ENCODE measurements around the gene SEMA3G. TPM values are rescaled to one million over a fixed set of nuclear protein-coding genes. Genes with fewer than 3 reads are reported as not detected.
A peak's percentile ranks its signal among the peaks of the same experiment; 100 is the strongest.

SEMA3G gene
- total and polyA plus RNA-seq, 2 experiments from 2014 or later = 0.47 to 2.5 TPM

DNA sequence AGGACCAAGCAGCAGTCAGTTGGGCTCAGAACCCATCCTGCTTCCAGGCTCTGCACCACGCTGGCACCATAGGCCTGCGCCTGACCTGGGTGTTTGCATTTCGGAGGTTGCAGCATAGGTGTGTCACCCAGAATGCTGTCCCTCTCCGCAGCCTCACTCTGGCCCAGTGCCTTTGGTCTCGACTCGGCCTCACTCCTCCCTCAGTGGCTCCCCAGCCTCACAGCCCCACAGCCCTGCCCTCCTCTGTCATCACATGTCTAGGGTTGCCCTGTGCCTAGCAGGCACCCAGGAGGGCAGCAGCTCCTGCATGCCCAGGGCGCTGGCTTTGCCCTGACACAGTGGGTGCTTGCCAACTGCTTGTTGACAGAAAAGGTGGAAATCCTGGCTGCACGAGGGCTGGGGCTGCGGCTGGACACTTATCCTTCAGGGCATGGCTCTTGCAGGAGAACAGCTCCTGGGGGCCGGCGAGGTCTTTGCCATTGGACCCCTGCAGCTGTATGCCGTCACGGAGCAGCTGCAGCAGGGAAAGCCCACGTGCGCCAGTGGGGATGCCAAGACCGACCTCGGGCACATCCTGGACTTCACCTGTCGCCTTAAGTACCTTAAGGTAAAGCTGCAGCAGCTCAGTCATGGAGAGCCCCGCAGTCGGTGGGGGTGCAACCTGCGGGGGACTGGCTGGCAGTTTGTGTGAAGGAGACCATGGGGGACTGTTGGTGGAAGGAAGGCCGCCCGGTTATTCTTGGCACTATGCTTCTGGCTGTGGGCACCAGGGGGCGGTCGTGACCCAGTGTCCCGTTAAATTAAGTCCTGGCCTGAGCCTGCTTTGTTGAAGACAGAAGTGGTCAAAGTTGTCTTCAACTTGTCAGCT is 26.7 kb upstream of the SEMA3G start:
- H4K20me1 ChIP-seq (replicated peaks; ENCODE audit: insufficient read depth) = peaks cover 7% of the 10 kb centered on the region
- no peaks in the 10 kb centered on the region for H3K27me3 ChIP-seq (ENCODE audit: insufficient read depth)
- H3K27ac ChIP-seq (ENCODE audit: low read depth) = no peak overlapping the region
- no peak overlapping the region for H2AFZ ChIP-seq
- Mint-ChIP-seq H3K4me3 (no peak overlapping the region), H3K36me3 (ENCODE audit: low read depth) (peaks cover 51% of the 10 kb centered on the region), H3K27ac (no peak overlapping the region), H3K4me1 (no peaks in the 10 kb centered on the region; the same call in 2 of the 3 replicates), H3K9me3 (no peaks in the 10 kb centered on the region), H3K27me3 (ENCODE audit: insufficient read depth, low read depth, poor library complexity) (peaks cover 4% of the 10 kb centered on the region)
- peak; percentile 78 for DNase-seq (ENCODE audit: low spot score)
- ATAC-seq = peak; percentile 89
- no peaks in the 10 kb centered on the region for H3K9me2 ChIP-seq (ENCODE audit: insufficient read depth)
- H3K4me2 ChIP-seq = no peak overlapping the region
- TF ChIP-seq ZNF331 (CRISPR knock-in tag; IDR thresholded peaks at IDR 0.05; ENCODE audit: low read depth) = no peak
- TF ChIP-seq POLR2AphosphoS5 (IDR thresholded peaks at IDR 0.05; ENCODE audit: low read depth) = no peak
- TF ChIP-seq, protein P1, sequence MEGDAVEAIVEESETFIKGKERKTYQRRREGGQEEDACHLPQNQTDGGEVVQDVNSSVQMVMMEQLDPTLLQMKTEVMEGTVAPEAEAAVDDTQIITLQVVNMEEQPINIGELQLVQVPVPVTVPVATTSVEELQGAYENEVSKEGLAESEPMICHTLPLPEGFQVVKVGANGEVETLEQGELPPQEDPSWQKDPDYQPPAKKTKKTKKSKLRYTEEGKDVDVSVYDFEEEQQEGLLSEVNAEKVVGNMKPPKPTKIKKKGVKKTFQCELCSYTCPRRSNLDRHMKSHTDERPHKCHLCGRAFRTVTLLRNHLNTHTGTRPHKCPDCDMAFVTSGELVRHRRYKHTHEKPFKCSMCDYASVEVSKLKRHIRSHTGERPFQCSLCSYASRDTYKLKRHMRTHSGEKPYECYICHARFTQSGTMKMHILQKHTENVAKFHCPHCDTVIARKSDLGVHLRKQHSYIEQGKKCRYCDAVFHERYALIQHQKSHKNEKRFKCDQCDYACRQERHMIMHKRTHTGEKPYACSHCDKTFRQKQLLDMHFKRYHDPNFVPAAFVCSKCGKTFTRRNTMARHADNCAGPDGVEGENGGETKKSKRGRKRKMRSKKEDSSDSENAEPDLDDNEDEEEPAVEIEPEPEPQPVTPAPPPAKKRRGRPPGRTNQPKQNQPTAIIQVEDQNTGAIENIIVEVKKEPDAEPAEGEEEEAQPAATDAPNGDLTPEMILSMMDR (conservative IDR thresholded peaks at IDR 0.05; ENCODE audit: low read depth in 2 of 2) = peak; percentile 57 to 74
- no peak overlapping the region for H3K4me3 ChIP-seq
- H3K79me2 ChIP-seq (replicated peaks; ENCODE audit: insufficient read depth) = peaks cover 26% of the 10 kb centered on the region
- H3K4me1 ChIP-seq (ENCODE audit: insufficient read depth) = no peaks in the 10 kb centered on the region
- 0 out of 2 replicates have a peak, but pooled peaks cover 6% of the 10 kb centered on the region for H3F3A ChIP-seq (replicated peaks; ENCODE audit: low read depth)
- H3K36me3 ChIP-seq (ENCODE audit: insufficient read depth) = peaks cover 27% of the 10 kb centered on the region

DNA sequence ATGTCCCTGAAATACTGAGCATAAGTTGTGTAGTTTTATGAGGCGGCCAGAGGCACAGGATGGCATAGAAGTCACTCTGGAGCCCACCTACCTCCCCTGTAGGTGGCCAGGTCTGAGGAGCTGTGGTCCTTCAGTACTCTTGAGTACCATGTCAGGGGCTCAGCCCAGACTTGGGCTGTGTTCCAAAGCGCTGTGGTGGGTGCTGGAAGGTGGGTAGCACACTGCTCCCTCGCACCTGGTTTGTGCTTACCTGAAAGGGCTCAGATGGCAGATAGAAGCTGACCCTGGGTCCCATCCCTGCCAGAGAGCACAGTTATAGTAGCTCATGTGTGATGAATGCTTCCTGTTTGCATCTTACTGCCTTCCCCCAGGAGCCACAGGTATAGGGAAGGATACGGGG is 26.0 kb upstream of the SEMA3G start:
- H3K9me3 Mint-ChIP-seq = no peaks in the 10 kb centered on the region
- no peak overlapping the region for H3K4me3 Mint-ChIP-seq
- H3K36me3 Mint-ChIP-seq (ENCODE audit: low read depth) = peaks cover 49% of the 10 kb centered on the region
- no peak overlapping the region for H2AFZ ChIP-seq
- H3K27ac ChIP-seq (ENCODE audit: low read depth) = no peak overlapping the region; the same call in 1 of the 2 replicates
- no peaks in the 10 kb centered on the region for H3K27me3 ChIP-seq (ENCODE audit: insufficient read depth)
- 0 out of 2 replicates have a peak, but pooled peaks cover 8% of the 10 kb centered on the region for H3F3A ChIP-seq (replicated peaks; ENCODE audit: low read depth)
- H3K4me1 ChIP-seq (ENCODE audit: insufficient read depth) = no peaks in the 10 kb centered on the region
- peaks cover 7% of the 10 kb centered on the region for H4K20me1 ChIP-seq (replicated peaks; ENCODE audit: insufficient read depth)
- no peak for TF ChIP-seq EZH2 (IDR thresholded peaks at IDR 0.05; ENCODE audit: low read depth, unreplicated experiment)
- TF ChIP-seq, protein P1 (conservative IDR thresholded peaks at IDR 0.05; ENCODE audit: low read depth in 2 of 2) = no peak
- no peak for DNase-seq (ENCODE audit: low spot score)
- no peak overlapping the region for H3K4me3 ChIP-seq
- no peaks in the 10 kb centered on the region for H3K9me2 ChIP-seq (ENCODE audit: insufficient read depth)
- no peak overlapping the region for H3K27ac Mint-ChIP-seq
- no peak overlapping the region for H3K4me2 ChIP-seq
- no peak for ATAC-seq
- H3K36me3 ChIP-seq (ENCODE audit: insufficient read depth) = peaks cover 22% of the 10 kb centered on the region
- H3K27me3 Mint-ChIP-seq (ENCODE audit: insufficient read depth, low read depth, poor library complexity) = peaks cover 4% of the 10 kb centered on the region
- H3K79me2 ChIP-seq (replicated peaks; ENCODE audit: insufficient read depth) = peaks cover 32% of the 10 kb centered on the region
- H3K4me1 Mint-ChIP-seq = no peaks in the 10 kb centered on the region; the same call in 2 of the 3 replicates

Data from GM23338 (cell line).